HG03103 (cell line): Measurements from ENCODE around the gene C19orf44.
"Not testable (repeated sequence)": the region's sequence is repeated elsewhere in the genome, so short reads cannot be mapped to it uniquely, and the experiment has no call there.

Source experiments
- ATAC-seq: cut with Tn5 transposase; IDR thresholded peaks from one replicate; pipeline ENCODE4 v1.9.1; 2021; ENCODE audit warnings: low read depth; ENCODE audit not compliant: unreplicated experiment

C19orf44 gene

DNA sequence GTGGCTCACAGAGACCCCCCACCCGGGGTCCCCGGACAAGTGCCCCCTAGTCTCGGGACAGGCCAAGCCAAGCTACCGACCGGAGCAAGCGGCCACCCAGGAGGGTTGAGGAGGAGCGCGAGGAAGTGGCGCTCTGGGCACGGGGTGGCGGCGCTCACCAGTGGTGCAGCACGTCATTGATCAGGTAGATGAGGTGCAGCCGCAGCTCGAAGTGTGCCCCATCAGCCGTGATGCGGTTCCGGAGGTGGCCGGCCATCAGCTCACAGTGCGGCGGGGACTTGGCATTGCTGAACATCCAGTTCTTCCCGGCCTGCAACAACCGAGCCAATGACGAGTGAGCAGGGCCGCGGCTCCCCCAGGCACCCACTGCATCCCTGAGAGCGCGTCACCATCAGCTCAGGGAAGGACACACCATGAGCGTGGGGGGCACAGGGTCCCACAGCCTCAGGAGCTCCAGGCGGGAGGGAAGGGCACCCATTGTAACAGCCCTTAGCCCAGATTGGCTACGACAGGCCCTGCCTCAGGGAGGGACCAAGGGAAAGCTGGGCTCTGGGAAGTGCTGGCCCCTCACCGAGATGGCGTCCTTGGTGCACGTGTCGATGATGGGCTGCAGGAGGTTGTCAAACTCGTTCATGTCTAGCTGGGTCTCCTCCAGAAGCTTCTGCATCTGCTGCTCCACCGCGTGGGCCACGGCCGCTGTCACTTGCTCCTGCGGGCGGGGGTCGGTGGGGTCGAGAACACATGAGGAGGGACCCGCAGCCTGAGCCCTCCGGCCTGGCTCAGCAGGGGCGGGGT lies 36.4 kb downstream of the C19orf44 start:
- no peak for ATAC-seq

GRCh38 chr19:16535381-16535780 lies 39.2 kb downstream of the C19orf44 start:
- no peak for ATAC-seq

DNA sequence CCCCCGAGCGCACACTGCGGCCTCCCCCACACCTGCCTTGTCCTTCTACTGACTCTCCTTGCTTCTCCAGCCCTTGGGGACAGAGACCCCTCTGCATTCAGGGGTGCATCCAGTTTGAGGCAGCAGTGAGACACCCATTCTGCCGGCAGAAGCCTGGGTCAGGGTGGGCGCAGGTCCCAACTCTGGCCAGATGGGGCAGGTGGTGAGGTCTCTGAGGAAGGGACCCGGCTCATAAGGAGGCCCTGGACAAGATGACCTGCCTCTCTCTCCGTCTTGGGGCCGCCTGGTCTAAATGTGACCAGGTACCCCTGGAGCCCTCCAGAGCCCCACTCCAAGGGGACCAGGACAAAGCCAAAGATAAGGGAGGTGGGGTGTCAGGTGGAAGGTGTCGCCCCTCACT lies 39.9 kb downstream of the C19orf44 start:
- no peak for ATAC-seq

DNA sequence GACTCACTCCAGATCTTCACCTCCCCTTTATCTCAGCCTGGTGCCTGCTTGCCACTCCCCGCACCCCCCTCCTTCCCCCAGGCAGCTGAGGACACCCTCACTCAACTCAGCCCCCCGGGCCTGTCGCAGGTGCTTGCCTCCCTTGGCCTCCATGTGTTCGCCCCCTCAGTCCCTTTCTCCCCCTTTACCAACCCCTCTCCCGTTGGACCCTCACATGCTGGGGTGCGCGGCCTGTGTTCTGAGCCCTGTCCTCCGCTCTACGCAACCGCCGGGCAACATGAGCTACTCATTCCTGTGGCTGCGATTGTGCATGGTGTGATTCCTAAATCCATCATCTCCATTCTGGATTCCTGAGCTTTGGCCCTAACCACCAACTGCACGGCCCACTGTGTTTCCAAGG lies 40.9 kb downstream of the C19orf44 start:
- no peak for ATAC-seq

GRCh38 chr19:16540948-16541347 lies 44.8 kb downstream of the C19orf44 start:
- no peak for ATAC-seq

- no peak for ATAC-seq
Observed at GRCh38 chr19:16541526-16542044, 45.4 kb downstream of the C19orf44 start.

DNA sequence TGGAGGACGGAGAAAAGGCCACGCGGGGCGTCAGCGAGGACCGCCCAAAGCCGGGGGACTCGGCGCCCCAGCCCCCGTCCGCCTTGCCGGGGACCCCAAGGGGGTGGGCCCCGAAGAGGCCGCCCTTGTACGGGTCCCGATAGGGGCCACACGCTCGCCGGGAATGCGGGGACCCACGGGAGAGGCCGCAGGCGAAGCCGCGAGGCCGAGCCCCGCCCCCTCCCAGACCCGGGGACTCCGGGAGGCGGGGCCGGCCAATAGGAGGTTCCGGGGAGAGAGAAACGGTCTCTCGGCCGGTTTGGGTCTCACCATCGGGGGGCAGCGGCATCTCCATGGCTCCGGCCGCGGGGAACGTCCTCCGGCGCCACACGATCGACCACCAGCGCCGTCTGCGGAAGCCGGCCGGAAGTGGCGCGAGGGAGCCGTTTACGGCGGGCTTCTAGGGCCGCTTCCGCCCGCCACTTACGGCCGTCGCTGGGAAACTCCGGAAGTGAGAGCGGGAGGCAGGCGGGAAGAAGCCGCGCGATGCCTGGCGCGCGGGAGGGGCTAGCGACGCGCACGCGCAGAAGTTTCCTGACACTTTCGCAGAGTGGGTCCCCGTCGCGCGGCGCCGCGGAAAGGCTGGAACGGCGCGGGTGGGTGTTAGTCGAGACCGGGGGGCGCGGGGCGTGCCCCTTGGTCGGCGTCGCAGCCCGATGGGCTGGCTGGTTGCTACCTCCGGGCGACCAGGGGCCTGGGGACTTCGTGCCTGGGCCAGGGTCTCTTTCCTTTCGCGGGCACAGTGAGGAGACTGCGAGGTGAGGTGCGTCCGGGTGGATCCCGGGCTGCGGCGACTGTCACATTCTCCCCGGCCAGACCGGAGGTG lies 46.1 kb downstream of the C19orf44 start, which contains the start of gene CHERP:
Gene CHERP (minus strand): TSS at position 393 of the 865 bp plus-strand sequence. CDS start 59 bp downstream, at position 334.
- ATAC-seq, result peak; percentile 64

DNA sequence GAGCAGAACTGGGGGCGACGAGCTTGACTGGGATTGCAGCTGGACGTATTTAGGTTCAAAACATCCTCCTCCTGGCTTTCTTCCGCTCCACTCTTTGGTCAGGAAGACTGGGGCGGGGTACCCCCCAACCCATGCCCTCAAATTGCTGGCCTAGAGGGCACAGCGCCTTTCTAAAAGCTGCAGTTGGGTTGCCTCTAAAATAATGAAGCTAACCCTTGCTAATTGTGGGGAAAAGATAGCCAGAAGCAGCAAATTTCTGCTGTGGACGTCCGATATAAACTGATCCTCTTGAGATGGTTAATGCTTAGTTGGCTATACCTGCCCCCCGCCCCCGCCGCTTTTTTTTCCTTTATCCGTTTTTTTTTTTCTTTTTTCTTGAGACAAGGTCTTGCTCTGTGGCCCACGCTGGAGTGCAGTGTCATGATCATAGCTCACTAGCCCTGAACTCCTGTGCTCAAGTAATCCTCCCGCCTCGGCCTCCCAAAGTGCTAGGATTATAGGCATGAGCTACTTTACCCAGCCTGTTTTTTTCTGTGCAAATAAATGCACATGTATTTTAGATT lies 46.8 kb downstream of the C19orf44 start:
- ATAC-seq, result no peak

- not testable (repeated sequence) for ATAC-seq
Observed at GRCh38 chr19:16543734-16544133, 47.5 kb downstream of the C19orf44 start.

DNA sequence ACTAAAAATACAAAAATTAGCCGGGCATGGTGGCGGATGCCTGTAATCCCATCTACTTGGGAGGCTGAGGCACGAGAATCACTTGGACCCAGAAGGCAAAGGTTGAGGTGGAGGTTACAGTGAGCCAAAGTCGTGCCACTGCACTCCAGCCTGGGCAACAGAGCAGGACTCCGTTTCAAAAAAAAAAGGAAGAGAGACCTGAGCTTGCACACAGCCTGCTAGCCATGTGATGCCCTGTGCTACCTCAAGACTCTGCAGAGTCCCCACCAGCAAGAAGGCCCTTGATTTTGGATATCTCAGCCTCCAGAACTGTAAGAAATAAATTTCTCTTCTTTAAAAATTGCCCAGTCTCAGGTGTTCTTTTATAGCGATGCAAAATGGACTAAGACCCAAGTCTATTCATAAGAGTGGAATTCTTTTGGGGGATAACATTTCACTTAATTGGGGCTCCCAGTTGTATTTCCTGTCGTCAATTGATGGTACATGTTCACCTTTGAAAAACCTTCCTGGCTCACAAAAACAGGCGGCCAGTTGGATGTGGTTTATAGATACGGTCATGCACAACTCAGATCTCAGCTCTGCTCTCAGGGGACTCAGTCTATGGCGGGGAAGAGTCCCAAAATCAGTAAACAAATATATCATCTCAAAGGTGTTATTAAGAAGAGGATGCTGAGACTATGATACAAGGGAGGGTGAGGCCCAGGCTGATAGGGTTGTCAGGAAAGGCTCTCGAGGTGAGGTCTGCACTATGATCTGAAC lies 48.5 kb downstream of the C19orf44 start:
- ATAC-seq, result no peak

- no peak for ATAC-seq
Observed at GRCh38 chr19:16548956-16549355, 52.8 kb downstream of the C19orf44 start.

DNA sequence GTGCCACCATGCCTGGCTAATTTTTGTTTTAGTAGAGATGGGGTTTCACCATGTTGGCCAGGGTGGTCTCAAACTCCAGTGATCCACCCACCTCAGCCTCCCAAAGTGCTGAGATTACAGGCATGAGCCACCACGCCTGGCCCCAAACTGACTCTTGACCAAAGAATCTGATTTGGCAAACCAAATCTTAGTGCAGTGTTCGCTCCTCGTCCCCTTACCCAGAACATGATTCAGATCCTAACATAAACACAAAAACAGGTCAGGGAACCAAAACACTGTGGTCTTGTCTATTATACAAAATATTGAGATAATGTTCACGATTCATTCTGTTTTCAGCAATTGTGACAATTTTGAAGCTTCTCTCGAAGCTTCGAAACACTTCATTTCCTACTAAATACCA lies 55.7 kb downstream of the C19orf44 start:
- ATAC-seq, result not testable (repeated sequence)

DNA sequence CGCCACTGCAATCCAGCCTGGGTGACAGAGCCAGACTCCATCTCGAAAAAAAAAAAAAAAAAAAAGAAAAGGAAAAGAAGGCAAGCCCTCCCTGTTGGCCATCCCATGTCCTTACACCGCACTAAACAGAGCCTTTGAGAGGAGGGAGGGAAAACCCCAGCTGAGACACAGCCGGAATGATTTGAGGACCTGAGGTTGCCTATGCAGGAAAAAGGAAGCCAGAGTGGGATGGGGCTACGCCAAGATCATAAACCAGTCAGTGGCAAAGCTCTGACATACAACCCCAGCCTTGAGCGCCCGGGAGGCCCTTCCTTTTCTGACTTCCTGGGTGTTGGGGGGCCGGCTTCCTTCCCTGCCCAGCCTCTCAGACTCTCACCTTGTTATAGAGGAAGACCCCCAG lies 58.6 kb downstream of the C19orf44 start:
- ATAC-seq, result no peak

DNA sequence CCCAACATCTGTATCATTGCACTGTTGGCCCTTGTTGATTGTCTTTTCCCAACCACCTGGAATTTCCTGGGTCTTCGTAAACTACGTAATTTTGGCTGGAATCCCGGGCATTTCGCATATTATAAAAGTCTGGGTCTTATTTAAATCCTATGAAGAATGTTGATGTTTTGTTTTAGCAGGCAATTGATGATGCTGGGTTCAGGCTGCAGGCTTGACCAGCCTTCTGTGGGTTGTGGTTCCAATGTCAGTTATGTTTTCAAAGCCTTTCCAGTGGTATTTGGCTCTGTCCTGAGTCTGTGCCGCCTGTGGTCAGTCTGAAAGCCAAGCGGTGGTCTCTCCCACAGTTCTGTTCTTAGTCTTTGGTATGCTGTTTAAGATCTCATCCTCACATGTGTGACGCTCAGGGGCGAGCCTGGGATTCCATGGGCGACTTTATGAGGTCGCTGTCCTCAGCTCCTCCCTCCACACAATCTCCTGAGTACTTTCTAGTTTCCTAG lies 63.6 kb downstream of the C19orf44 start:
- ATAC-seq, result no peak

DNA sequence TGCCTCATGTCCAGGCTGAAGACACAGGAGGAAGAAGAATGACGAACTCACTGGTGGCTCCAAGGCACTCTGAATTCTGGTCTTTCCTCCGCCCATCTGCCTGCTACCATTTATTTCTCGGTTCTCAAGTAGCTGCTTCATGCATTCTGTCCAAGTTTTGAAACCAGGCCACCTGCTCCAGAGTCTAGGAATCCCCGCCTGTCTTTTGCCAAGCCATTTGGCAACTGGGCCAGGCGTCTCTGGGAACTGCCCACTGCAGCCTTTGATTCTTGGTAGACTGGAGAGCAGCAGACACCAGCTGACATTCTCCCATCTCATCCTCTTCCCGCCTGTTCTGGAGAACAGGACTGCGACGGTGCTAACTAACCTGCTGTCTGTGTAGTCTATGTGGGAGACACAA lies 65.2 kb downstream of the C19orf44 start:
- no peak for ATAC-seq

DNA sequence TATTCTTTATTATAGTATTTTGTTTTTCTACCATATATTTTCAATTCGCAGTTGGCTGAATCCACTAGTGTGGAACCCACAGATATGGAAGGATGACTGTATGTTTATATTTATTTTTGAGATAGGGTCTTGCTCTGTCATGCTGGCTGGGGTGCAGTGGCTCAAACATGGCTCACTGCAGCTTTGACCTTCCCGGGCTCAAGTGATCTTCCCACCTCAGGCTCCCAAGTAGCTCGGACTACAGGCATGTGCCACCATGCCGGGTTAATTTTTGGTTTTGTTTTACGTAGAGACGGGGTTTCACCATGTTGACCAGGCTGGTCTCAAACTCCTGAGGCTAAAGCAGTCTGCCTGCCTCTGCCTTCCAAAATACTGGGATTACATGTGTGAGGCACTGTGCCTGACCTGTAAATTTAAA lies 66.4 kb downstream of the C19orf44 start:
- no peak for ATAC-seq

GRCh38 chr19:16564842-16565241 lies 68.6 kb downstream of the C19orf44 start:
- no peak for ATAC-seq

GRCh38 chr19:16566161-16566560 lies 70.0 kb downstream of the C19orf44 start:
- no peak for ATAC-seq

DNA sequence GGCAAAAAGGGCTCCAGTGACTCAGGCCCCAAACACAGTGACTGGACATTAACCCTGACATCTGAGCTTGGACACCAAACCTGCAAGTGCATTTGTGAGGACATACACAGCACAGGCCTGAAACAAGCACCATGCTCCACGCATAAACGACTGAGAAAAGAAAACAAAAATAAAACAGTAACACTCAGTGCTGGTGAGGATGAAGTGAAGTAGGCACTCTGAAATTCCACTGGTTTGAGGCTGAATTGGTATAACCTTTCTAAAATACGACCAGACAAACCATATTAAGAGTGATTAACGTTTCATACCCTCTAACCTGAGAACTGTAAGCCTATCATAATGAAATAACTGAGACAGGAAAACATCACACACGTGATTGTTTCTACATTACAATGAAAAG lies 70.5 kb downstream of the C19orf44 start:
- no peak for ATAC-seq
